ENCODE measurements around the gene PPP2R5C.
A peak's percentile ranks its signal among the peaks of the same experiment; 100 is the strongest.

The PPP2R5C gene

GRCh38 chr14:101834800-101835547, 73.5 kb downstream of the PPP2R5C start:
- no peak overlapping the region for H3K4me3 ChIP-seq (ENCODE audit: low read length)
- H3K27ac ChIP-seq (ENCODE audit: low read depth, low read length): peak overlapping the region; percentile 57
- no peak overlapping the region for H3K9ac ChIP-seq (ENCODE audit: low read length)
- H3K27me3 ChIP-seq (ENCODE audit: control insufficient read depth, insufficient read depth, low read length): no peaks in the 10 kb centered on the region
- peaks cover 46% of the 10 kb centered on the region for H3K4me1 ChIP-seq (ENCODE audit: control insufficient read depth, insufficient read depth, low read length)
- peaks cover 3% of the 10 kb centered on the region for H3K36me3 ChIP-seq (ENCODE audit: control insufficient read depth, insufficient read depth, low read length)

- no peak overlapping the region for H3K4me3 ChIP-seq (ENCODE audit: low read length)
Observed at GRCh38 chr14:101835566-101835965, 74.1 kb downstream of the PPP2R5C start.

GRCh38 chr14:101836135-101836534, 74.6 kb downstream of the PPP2R5C start:
- Histone ChIP-seq H3K9ac (ENCODE audit: low read length) (no peak overlapping the region), H3K4me3 (ENCODE audit: low read length) (no peak overlapping the region), H3K36me3 (ENCODE audit: control insufficient read depth, insufficient read depth, low read length) (peaks cover 3% of the 10 kb centered on the region), H3K27me3 (ENCODE audit: control insufficient read depth, insufficient read depth, low read length) (no peaks in the 10 kb centered on the region), H3K27ac (ENCODE audit: low read depth, low read length) (peak overlapping the region; percentile 82), H3K4me1 (ENCODE audit: control insufficient read depth, insufficient read depth, low read length) (peaks cover 40% of the 10 kb centered on the region)

More at GRCh38 chr14:101835566-101835965, 74.1 kb downstream of the PPP2R5C start:
- peaks cover 3% of the 10 kb centered on the region for H3K36me3 ChIP-seq (ENCODE audit: control insufficient read depth, insufficient read depth, low read length)
- peak overlapping the region; percentile 57 for H3K27ac ChIP-seq (ENCODE audit: low read depth, low read length)
- no peaks in the 10 kb centered on the region for H3K27me3 ChIP-seq (ENCODE audit: control insufficient read depth, insufficient read depth, low read length)
- H3K9ac ChIP-seq (ENCODE audit: low read length): no peak overlapping the region
- H3K4me1 ChIP-seq (ENCODE audit: control insufficient read depth, insufficient read depth, low read length): peaks cover 42% of the 10 kb centered on the region

- H3K27ac ChIP-seq (ENCODE audit: low read depth, low read length): no peak overlapping the region
- H3K36me3 ChIP-seq (ENCODE audit: control insufficient read depth, insufficient read depth, low read length): no peaks in the 10 kb centered on the region
- H3K27me3 ChIP-seq (ENCODE audit: control insufficient read depth, insufficient read depth, low read length): no peaks in the 10 kb centered on the region
- H3K9ac ChIP-seq (ENCODE audit: low read length): no peak overlapping the region
- H3K4me1 ChIP-seq (ENCODE audit: control insufficient read depth, insufficient read depth, low read length): peaks cover 37% of the 10 kb centered on the region
- H3K4me3 ChIP-seq (ENCODE audit: low read length): no peak overlapping the region
Observed at GRCh38 chr14:101838476-101838875, 77.0 kb downstream of the PPP2R5C start.

GRCh38 chr14:101839236-101839635, 77.7 kb downstream of the PPP2R5C start:
- peaks cover 35% of the 10 kb centered on the region for H3K4me1 ChIP-seq (ENCODE audit: control insufficient read depth, insufficient read depth, low read length)
- no peaks in the 10 kb centered on the region for H3K36me3 ChIP-seq (ENCODE audit: control insufficient read depth, insufficient read depth, low read length)
- H3K27me3 ChIP-seq (ENCODE audit: control insufficient read depth, insufficient read depth, low read length): no peaks in the 10 kb centered on the region
- H3K9ac ChIP-seq (ENCODE audit: low read length): no peak overlapping the region
- no peak overlapping the region for H3K4me3 ChIP-seq (ENCODE audit: low read length)
- peak overlapping the region; percentile 27 for H3K27ac ChIP-seq (ENCODE audit: low read depth, low read length)

GRCh38 chr14:101839661-101840060, 78.2 kb downstream of the PPP2R5C start:
- Histone ChIP-seq H3K4me1 (ENCODE audit: control insufficient read depth, insufficient read depth, low read length) (peaks cover 31% of the 10 kb centered on the region), H3K27me3 (ENCODE audit: control insufficient read depth, insufficient read depth, low read length) (no peaks in the 10 kb centered on the region), H3K9ac (ENCODE audit: low read length) (no peak overlapping the region), H3K27ac (ENCODE audit: low read depth, low read length) (peak overlapping the region; percentile 27), H3K36me3 (ENCODE audit: control insufficient read depth, insufficient read depth, low read length) (no peaks in the 10 kb centered on the region), H3K4me3 (ENCODE audit: low read length) (no peak overlapping the region)

- Histone ChIP-seq H3K36me3 (ENCODE audit: control insufficient read depth, insufficient read depth, low read length) (no peaks in the 10 kb centered on the region), H3K4me3 (ENCODE audit: low read length) (no peak overlapping the region), H3K27ac (ENCODE audit: low read depth, low read length) (no peak overlapping the region), H3K27me3 (ENCODE audit: control insufficient read depth, insufficient read depth, low read length) (no peaks in the 10 kb centered on the region), H3K9ac (ENCODE audit: low read length) (no peak overlapping the region), H3K4me1 (ENCODE audit: control insufficient read depth, insufficient read depth, low read length) (peaks cover 20% of the 10 kb centered on the region)
Observed at GRCh38 chr14:101840649-101841369, 79.3 kb downstream of the PPP2R5C start.

GRCh38 chr14:101843038-101843437, 81.5 kb downstream of the PPP2R5C start:
- no peaks in the 10 kb centered on the region for H3K36me3 ChIP-seq (ENCODE audit: control insufficient read depth, insufficient read depth, low read length)
- H3K9ac ChIP-seq (ENCODE audit: low read length): no peak overlapping the region
- H3K4me1 ChIP-seq (ENCODE audit: control insufficient read depth, insufficient read depth, low read length): peaks cover 10% of the 10 kb centered on the region
- no peak overlapping the region for H3K27ac ChIP-seq (ENCODE audit: low read depth, low read length)
- no peak overlapping the region for H3K4me3 ChIP-seq (ENCODE audit: low read length)
- no peaks in the 10 kb centered on the region for H3K27me3 ChIP-seq (ENCODE audit: control insufficient read depth, insufficient read depth, low read length)

GRCh38 chr14:101843665-101844064, 82.2 kb downstream of the PPP2R5C start:
- peaks cover 6% of the 10 kb centered on the region for H3K4me1 ChIP-seq (ENCODE audit: control insufficient read depth, insufficient read depth, low read length)
- no peak overlapping the region for H3K27ac ChIP-seq (ENCODE audit: low read depth, low read length)

GRCh38 chr14:101844219-101844618, 82.7 kb downstream of the PPP2R5C start:
- Histone ChIP-seq H3K9ac (ENCODE audit: low read length) (no peak overlapping the region), H3K4me3 (ENCODE audit: low read length) (no peak overlapping the region), H3K27ac (ENCODE audit: low read depth, low read length) (no peak overlapping the region), H3K36me3 (ENCODE audit: control insufficient read depth, insufficient read depth, low read length) (no peaks in the 10 kb centered on the region), H3K4me1 (ENCODE audit: control insufficient read depth, insufficient read depth, low read length) (peaks cover 5% of the 10 kb centered on the region), H3K27me3 (ENCODE audit: control insufficient read depth, insufficient read depth, low read length) (no peaks in the 10 kb centered on the region)

More at GRCh38 chr14:101843665-101844064, 82.2 kb downstream of the PPP2R5C start:
- Histone ChIP-seq H3K36me3 (ENCODE audit: control insufficient read depth, insufficient read depth, low read length) (no peaks in the 10 kb centered on the region), H3K27me3 (ENCODE audit: control insufficient read depth, insufficient read depth, low read length) (no peaks in the 10 kb centered on the region), H3K4me3 (ENCODE audit: low read length) (no peak overlapping the region), H3K9ac (ENCODE audit: low read length) (no peak overlapping the region)

- H3K4me3 ChIP-seq (ENCODE audit: low read length): no peak overlapping the region
- no peaks in the 10 kb centered on the region for H3K27me3 ChIP-seq (ENCODE audit: control insufficient read depth, insufficient read depth, low read length)
- no peak overlapping the region for H3K27ac ChIP-seq (ENCODE audit: low read depth, low read length)
- no peaks in the 10 kb centered on the region for H3K36me3 ChIP-seq (ENCODE audit: control insufficient read depth, insufficient read depth, low read length)
- peaks cover 3% of the 10 kb centered on the region for H3K4me1 ChIP-seq (ENCODE audit: control insufficient read depth, insufficient read depth, low read length)
- H3K9ac ChIP-seq (ENCODE audit: low read length): no peak overlapping the region
Observed at GRCh38 chr14:101844751-101845150, 83.2 kb downstream of the PPP2R5C start.

GRCh38 chr14:101845496-101845895, 84.0 kb downstream of the PPP2R5C start:
- Histone ChIP-seq H3K36me3 (ENCODE audit: control insufficient read depth, insufficient read depth, low read length) (no peaks in the 10 kb centered on the region), H3K27ac (ENCODE audit: low read depth, low read length) (no peak overlapping the region), H3K4me1 (ENCODE audit: control insufficient read depth, insufficient read depth, low read length) (peaks cover 3% of the 10 kb centered on the region)

More at GRCh38 chr14:101845496-101845895, 84.0 kb downstream of the PPP2R5C start:
- Histone ChIP-seq H3K27me3 (ENCODE audit: control insufficient read depth, insufficient read depth, low read length) (no peaks in the 10 kb centered on the region), H3K9ac (ENCODE audit: low read length) (no peak overlapping the region), H3K4me3 (ENCODE audit: low read length) (no peak overlapping the region)

Data from rectal smooth muscle tissue (tissue), 1 donor.